HG03439 (cell line): Measurements from ENCODE around the gene EIF2B2.
"Not testable (repeated sequence)": the region's sequence is repeated elsewhere in the genome, so short reads cannot be mapped to it uniquely, and the experiment has no call there.

Source experiments
- ATAC-seq: cut with Tn5 transposase; IDR thresholded peaks from one replicate; pipeline ENCODE4 v1.9.1; 2021; ENCODE audit warnings: mild to moderate bottlenecking, moderate library complexity; ENCODE audit not compliant: unreplicated experiment

EIF2B2 gene

GRCh38 chr14:74988993-74989392, 13.7 kb upstream of the EIF2B2 start:
- ATAC-seq = no peak

DNA sequence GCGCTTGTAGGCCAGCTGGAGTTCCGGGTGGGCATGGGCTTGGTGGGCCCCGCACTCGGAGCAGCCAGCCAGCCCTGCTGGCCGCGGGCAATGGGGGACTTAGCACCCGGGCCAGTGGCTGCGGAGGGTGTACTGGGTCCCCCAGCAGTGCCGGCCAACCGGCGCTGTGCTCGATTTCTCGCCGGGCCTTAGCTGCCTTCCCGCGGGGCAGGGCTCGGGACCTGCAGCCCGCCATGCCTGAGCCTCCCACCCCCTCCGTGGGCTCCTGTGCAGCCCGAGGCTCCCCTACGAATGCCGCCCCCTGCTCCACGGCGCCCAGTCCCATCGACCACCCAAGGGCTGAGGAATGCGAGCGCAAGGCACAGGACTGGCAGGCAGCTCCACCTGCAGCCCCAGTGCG, 8.5 kb upstream of the EIF2B2 start:
- ATAC-seq = not testable (repeated sequence)

DNA sequence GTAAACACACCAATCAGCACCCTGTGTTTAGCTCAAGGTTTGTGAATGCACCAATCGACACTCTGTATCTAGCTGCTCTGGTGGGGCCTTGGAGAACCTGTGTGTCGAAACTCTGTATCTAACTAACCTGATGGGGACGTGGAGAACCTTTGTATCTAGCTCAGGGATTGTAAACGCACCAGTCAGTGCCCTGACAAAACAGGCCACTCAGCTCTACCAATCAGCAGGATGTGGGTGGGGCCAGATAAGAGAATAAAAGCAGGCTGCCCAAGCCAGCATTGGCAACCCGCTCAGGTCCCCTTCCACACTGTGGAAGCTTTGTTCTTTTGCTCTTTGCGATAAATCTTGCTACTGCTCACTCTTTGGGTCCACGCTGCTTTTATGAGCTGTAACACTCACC, 6.9 kb upstream of the EIF2B2 start:
- not testable (repeated sequence) for ATAC-seq

DNA sequence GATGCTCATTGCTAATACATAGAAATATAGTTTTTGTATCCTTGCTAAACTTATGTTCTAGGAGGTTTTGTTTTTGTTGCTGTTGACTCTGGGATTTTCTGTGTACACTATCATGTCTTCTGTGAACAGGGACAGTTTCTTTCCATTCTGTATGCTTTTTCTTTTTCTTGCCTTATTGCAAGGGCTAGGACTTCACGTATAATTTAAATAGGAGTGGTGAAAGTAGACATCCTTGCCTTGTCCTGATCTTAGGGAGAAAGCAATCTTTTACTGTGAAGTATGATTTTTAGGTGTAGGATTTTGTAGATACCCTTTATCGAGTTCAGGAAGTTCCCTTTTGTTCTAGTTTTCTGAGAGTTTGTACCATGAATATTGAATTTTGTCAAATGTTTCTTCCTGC, 1.5 kb upstream of the EIF2B2 start:
- ATAC-seq = no peak

DNA sequence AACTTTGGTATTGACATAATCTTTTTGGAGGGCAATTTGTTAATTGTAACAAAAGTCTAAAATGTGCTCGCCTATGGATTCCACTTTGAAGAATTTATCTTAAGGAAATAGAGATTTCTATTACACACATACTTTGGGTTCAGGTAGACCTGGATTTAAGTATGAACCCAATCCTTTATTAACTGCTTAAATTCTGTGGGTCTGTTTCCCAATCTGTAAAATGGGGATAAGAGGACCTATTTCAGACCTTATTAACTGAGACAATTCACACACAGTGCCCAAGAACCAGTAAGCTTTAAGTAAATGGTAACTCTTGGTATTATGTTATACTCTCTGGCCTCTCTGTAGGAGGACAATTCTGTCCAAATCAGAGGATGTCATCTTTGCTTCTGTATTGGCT, 822 bp upstream of the EIF2B2 start:
- ATAC-seq = no peak

- peak; percentile 3 for ATAC-seq
Measured at GRCh38 chr14:75003250-75004027, 718 bp downstream of the EIF2B2 start.

DNA sequence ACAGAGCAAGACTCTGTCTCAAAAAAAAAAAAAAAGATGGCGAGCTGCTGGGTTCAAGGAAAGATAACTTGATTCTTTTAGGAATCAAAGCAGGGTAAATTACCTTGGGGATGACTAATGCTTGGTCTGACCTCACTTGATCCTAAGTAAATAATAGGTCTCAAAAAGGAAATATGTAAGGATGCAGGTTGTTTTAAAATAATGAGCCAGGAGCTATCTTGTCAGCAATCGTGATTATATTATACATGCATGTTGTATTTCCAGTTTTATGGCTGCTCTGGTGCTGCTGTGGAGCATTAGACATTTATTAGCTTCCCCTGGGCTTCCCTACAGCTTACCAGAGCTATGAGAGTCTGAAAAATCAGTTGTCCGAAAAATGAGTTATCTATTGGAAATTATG, 2.6 kb downstream of the EIF2B2 start:
- ATAC-seq = no peak

- no peak for ATAC-seq
Measured at GRCh38 chr14:75009176-75009575, 6.5 kb downstream of the EIF2B2 start.

DNA sequence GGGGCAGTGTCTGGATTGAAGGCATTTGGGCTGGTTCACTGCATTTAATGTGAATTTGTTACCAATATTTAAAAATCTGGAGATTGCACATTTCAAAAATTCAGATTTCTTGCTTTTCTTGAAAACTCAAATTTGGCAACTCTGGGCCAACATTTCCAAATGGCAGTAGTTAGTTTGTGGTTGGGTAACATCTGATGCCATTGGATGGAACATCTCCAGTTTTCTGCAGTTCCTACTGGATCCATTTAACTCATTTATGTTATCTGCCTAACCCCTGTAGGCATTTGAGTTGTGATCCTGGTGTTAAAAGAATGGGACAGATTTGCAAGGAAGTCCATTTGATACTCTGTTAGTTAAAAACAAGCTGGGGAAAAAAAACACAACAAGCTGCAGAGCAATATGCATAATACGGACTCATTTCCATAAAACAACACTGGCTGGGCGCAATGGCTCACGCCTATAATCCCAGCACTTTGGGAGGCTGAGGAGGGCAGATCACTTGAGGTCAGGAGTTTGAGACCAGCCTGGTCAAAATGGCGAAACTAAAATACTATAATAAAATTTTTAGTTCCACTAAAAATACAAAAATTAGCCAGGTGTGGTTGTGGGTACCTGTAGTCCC, 7.9 kb downstream of the EIF2B2 start:
- no peak for ATAC-seq

- no peak for ATAC-seq
Measured at GRCh38 chr14:75011356-75011994, 8.8 kb downstream of the EIF2B2 start.

DNA sequence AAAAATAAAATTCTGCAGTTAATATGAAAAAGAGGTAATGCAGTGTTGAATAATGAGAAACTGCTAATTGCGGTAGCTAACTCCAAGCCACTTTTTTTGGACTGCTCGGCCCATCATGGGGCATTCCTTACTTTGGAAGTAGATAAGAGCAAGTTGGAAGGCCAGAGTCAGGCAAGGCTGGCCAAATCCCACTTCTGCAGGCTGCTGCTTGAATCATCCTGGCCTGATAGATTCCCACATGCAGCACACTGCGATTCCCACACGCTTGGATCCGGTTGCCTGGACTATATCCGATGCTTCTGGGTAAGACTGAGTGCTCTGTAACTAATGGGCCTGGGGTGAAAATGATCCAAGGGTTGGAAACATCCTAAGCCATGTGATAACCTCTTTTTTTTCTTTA, 10.6 kb downstream of the EIF2B2 start:
- no peak for ATAC-seq

GRCh38 chr14:75015496-75015895, 12.8 kb downstream of the EIF2B2 start:
- no peak for ATAC-seq

DNA sequence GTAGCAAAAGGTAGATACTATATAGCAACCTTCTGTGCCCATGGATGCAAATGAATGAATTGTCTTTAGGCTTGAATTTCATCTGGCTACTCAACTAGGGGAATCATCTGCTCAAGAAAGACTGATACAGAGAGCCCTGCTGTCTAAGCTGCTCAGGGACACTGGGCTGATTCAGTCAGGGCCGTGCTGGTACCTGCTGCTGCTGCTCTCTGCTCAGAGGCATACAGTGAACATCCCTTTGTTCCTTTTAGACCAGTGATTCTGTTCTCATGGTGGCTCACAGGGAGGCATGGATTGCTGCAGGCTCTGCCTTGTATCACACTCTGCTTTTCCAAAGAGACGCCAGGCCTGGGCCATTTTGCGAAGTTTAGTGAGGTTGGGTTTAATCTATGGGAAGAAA, 14.1 kb downstream of the EIF2B2 start:
- ATAC-seq = no peak

- no peak for ATAC-seq
Measured at GRCh38 chr14:75018694-75019093, 16.0 kb downstream of the EIF2B2 start.

DNA sequence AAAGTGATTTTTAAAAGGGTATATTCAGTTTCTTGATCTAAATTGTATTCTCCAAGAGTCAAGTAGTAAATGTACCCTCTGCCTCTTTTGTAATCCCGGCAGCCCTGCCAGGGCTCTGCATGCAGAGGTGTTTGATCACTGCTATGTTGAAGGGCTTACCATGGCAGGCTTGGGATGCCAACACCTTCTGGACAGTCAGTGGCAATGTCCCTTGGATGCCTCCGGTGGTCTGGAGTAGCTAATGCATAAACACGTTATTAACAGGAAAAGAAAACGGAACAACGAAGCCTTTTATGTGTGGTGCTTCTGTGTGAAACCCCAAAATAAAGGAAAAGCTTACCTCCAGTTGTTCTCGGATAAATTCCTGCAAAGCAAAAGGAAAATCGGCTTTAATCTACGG, 19.9 kb downstream of the EIF2B2 start:
- ATAC-seq = no peak

GRCh38 chr14:75023108-75023507, 20.4 kb downstream of the EIF2B2 start:
- no peak for ATAC-seq

DNA sequence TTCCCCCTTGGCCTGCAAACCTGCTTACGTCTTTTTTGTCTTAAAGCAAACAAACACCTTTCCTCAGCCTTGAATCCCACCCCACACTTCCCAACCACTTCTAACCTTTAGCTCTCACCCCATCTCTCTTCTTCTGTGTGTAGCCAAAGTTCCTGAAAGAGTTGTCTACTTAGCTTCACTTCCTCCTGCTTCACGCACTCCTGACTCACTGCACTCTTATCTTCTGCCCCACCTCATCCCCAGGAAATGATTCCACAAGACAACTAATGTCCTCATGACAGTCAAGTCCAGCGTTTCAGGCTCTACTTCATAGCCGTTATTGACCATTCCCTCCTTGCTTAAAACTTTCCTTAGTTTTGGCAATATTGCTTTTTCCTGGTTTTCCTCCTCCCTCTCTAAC, 22.4 kb downstream of the EIF2B2 start:
- ATAC-seq = no peak

DNA sequence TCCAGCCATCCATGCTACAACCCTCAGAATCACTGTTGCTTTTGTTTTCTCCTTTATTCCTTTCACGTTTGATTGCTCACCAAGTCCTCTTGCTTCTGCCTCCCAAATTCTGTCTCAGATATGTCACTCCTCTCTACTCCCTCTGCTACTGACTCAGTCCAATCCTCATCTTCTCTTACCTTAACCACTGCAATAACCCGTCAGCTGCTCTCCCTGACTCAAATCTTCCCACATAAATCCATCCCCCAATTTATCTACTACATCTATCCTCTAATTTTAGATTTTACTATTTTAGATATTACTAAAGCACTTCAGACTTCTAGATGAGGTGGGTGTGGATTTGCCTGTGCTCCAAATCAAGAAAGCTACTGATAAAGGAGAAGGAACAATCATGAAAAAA, 23.2 kb downstream of the EIF2B2 start:
- ATAC-seq = no peak

DNA sequence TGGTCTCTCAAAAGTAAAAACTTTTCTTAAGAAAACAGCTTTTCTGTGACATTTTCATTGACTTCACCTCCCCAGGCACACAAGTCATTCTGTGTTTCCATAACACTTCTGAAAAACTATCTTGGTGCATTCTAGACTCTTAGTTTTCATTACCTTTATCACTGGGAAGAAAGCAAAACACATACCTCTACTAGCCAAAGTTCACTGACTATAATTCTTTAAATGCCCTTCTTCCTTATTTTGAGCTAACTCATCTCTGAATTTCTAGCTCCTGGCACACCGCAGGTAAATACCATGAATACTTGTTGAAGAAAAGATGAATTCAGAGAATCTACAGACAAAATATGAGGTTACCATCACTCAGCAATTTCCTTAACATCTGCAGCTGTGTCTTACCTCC, 27.4 kb downstream of the EIF2B2 start:
- ATAC-seq = no peak

- ATAC-seq = no peak
Measured at GRCh38 chr14:75032939-75033338, 30.2 kb downstream of the EIF2B2 start.

DNA sequence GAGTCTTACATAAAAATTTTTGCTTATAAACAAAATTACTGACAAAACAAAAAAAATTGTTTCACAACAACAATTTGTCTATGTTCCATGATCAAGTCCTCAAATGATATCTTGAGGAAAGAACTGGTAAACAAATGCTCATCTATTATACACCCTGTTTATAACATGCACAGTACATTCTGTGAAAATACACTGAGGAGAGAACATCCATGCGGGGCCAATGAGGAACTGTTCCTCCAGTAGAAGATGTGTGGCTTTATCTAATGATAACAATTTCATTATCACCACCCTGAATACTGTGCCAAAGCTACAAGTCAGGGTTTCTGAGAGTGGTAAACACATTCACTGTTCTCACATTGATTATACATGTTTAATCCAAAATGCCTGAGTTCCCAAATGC, 37.8 kb downstream of the EIF2B2 start:
- no peak for ATAC-seq

DNA sequence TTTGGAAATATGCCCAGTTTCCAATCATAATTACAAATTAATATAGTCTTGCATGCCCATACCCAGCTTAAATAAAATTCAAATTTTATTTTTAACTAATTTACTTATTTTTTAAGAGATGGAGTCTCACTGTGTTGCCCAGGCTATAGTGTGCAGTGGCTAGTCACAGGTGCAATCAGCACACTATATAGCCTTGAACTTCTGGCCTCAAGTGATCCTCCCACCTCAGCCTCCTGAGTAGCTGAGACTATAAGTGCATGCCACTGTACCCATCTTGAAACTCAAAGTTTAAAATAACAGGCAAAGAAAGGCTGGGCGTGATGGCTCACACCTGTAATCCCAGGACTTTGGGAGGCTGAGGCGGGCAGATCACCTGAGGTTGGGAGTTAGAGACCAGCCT, 38.2 kb downstream of the EIF2B2 start:
- no peak for ATAC-seq
